Bronchial epithelial cell (primary cell): ENCODE measurements around the gene TMEM176A. TPM values are rescaled to one million over a fixed set of nuclear protein-coding genes. Genes with fewer than 3 reads are reported as not detected.

ENCODE experiments used
- DNase-seq: peaks from one replicate; pipeline ENCODE4 v3.0.0-alpha.2; 2010; ENCODE audit warnings: low read depth
- FAIRE-seq: peaks from 2 replicates; lab custom pipeline; 2011; peaks lifted over from hg19 to GRCh38; lab: Jason Lieb, UNC
- H3K27me3 ChIP-seq: 2 replicates; pipeline ENCODE4 v1.5.1; 2011; ENCODE audit warnings: low read length; ENCODE audit not compliant: control insufficient read depth, insufficient read depth
- H3K36me3 ChIP-seq: 2 replicates; pipeline ENCODE4 v1.5.1; 2011; ENCODE audit warnings: low read length; ENCODE audit not compliant: control insufficient read depth, insufficient read depth
- H3K4me3 ChIP-seq: 2 replicates; pipeline ENCODE4 v1.5.1; 2011; ENCODE audit warnings: mild to moderate bottlenecking, low read depth, low read length, control low read depth
- CTCF ChIP-seq: IDR thresholded peaks from 2 replicates; pipeline ENCODE4 v1.5.1; 2011; ENCODE audit warnings: mild to moderate bottlenecking, moderate library complexity, low read length, control low read depth, inconsistent platforms; ENCODE audit not compliant: insufficient read depth, severe bottlenecking
- total RNA-seq: library from RNA; depleted of rRNA; stranded (reverse); fragments of >200 nt; gene quantifications from 2 replicates; pipeline ENCODE4 v1.2.1, GENCODE V29; 2014

The TMEM176A gene
- total RNA-seq, 1 donor from 2014 or later, result 0.79 TPM

GRCh38 chr7:150820148-150820547 lies 19.6 kb downstream of the TMEM176A start:
- H3K36me3 ChIP-seq, result no peaks in the 10 kb centered on the region
- no peak overlapping the region for H3K4me3 ChIP-seq
- TF ChIP-seq CTCF, result no peak
- FAIRE-seq, result no peak
- no peak for DNase-seq
- no peaks in the 10 kb centered on the region for H3K27me3 ChIP-seq

- no peak for FAIRE-seq
- DNase-seq, result no peak
Measured at GRCh38 chr7:150820578-150821198, 20.1 kb downstream of the TMEM176A start.

GRCh38 chr7:150823043-150823442 lies 22.5 kb downstream of the TMEM176A start:
- no peak overlapping the region for H3K4me3 ChIP-seq
- H3K36me3 ChIP-seq, result no peaks in the 10 kb centered on the region
- no peak for DNase-seq
- no peaks in the 10 kb centered on the region for H3K27me3 ChIP-seq
- no peak for TF ChIP-seq CTCF
- no peak for FAIRE-seq

More at GRCh38 chr7:150820578-150821198, 20.1 kb downstream of the TMEM176A start:
- Histone ChIP-seq H3K36me3 (no peaks in the 10 kb centered on the region), H3K27me3 (no peaks in the 10 kb centered on the region), H3K4me3 (no peak overlapping the region)
- no peak for TF ChIP-seq CTCF

GRCh38 chr7:150823484-150824126 lies 23.0 kb downstream of the TMEM176A start:
- no peak overlapping the region for H3K4me3 ChIP-seq
- FAIRE-seq, result no peak

GRCh38 chr7:150824379-150825177 lies 24.0 kb downstream of the TMEM176A start:
- no peak for TF ChIP-seq CTCF
- DNase-seq, result no peak

More at GRCh38 chr7:150823484-150824126, 23.0 kb downstream of the TMEM176A start:
- H3K27me3 ChIP-seq, result no peaks in the 10 kb centered on the region
- no peak for DNase-seq
- H3K36me3 ChIP-seq, result no peaks in the 10 kb centered on the region
- no peak for TF ChIP-seq CTCF

More at GRCh38 chr7:150824379-150825177, 24.0 kb downstream of the TMEM176A start:
- no peak overlapping the region for H3K4me3 ChIP-seq
- FAIRE-seq, result no peak
- H3K27me3 ChIP-seq, result no peaks in the 10 kb centered on the region
- no peaks in the 10 kb centered on the region for H3K36me3 ChIP-seq
